ENCODE measurements around the gene LRRC2. TPM values are rescaled to one million over a fixed set of nuclear protein-coding genes. Genes with fewer than 3 reads are reported as not detected.

LRRC2 gene
- total RNA-seq, 1 donor from 2014 or later, result not detected

GRCh38 chr3:46479696-46480095 is 86.4 kb downstream of the LRRC2 start:
- H3K27ac Mint-ChIP-seq, result no peak overlapping the region
- H3K9me3 Mint-ChIP-seq (ENCODE audit: low read depth), result peaks cover 9% of the 10 kb centered on the region
- no peak for TF ChIP-seq CTCF (IDR thresholded peaks at IDR 0.05; ENCODE audit: unreplicated experiment)
- no peak for DNase-seq (ENCODE audit: low spot score, unreplicated experiment)
- peaks cover 7% of the 10 kb centered on the region for H3K4me1 Mint-ChIP-seq (ENCODE audit: low read depth)
- H3K27me3 Mint-ChIP-seq, result peaks cover 4% of the 10 kb centered on the region
- H3K36me3 Mint-ChIP-seq (ENCODE audit: insufficient read depth), result peaks cover 1% of the 10 kb centered on the region
- H3K4me3 Mint-ChIP-seq (ENCODE audit: low read depth), result no peak overlapping the region

GRCh38 chr3:46479021-46479420 is 87.1 kb downstream of the LRRC2 start:
- peaks cover 6% of the 10 kb centered on the region for H3K4me1 Mint-ChIP-seq (ENCODE audit: low read depth)
- H3K4me3 Mint-ChIP-seq (ENCODE audit: low read depth), result no peak overlapping the region
- peaks cover 3% of the 10 kb centered on the region for H3K36me3 Mint-ChIP-seq (ENCODE audit: insufficient read depth)
- DNase-seq (ENCODE audit: low spot score, unreplicated experiment), result no peak
- peaks cover 15% of the 10 kb centered on the region for H3K9me3 Mint-ChIP-seq (ENCODE audit: low read depth)
- peaks cover 4% of the 10 kb centered on the region for H3K27me3 Mint-ChIP-seq
- no peak overlapping the region for H3K27ac Mint-ChIP-seq
- TF ChIP-seq CTCF (IDR thresholded peaks at IDR 0.05; ENCODE audit: unreplicated experiment), result no peak

GRCh38 chr3:46478341-46478740 is 87.8 kb downstream of the LRRC2 start:
- H3K9me3 Mint-ChIP-seq (ENCODE audit: low read depth), result peaks cover 15% of the 10 kb centered on the region
- H3K27me3 Mint-ChIP-seq, result peaks cover 4% of the 10 kb centered on the region
- peaks cover 5% of the 10 kb centered on the region for H3K4me1 Mint-ChIP-seq (ENCODE audit: low read depth)
- H3K4me3 Mint-ChIP-seq (ENCODE audit: low read depth), result no peak overlapping the region
- peaks cover 3% of the 10 kb centered on the region for H3K36me3 Mint-ChIP-seq (ENCODE audit: insufficient read depth)
- no peak overlapping the region for H3K27ac Mint-ChIP-seq
- DNase-seq (ENCODE audit: low spot score, unreplicated experiment), result no peak
- no peak for TF ChIP-seq CTCF (IDR thresholded peaks at IDR 0.05; ENCODE audit: unreplicated experiment)

GRCh38 chr3:46477756-46478155 is 88.3 kb downstream of the LRRC2 start:
- H3K9me3 Mint-ChIP-seq (ENCODE audit: low read depth), result peaks cover 15% of the 10 kb centered on the region
- no peak for TF ChIP-seq CTCF (IDR thresholded peaks at IDR 0.05; ENCODE audit: unreplicated experiment)
- peaks cover 3% of the 10 kb centered on the region for H3K36me3 Mint-ChIP-seq (ENCODE audit: insufficient read depth)
- no peak overlapping the region for H3K4me3 Mint-ChIP-seq (ENCODE audit: low read depth)
- H3K27ac Mint-ChIP-seq, result no peak overlapping the region
- no peaks in the 10 kb centered on the region for H3K4me1 Mint-ChIP-seq (ENCODE audit: low read depth)
- peaks cover 9% of the 10 kb centered on the region for H3K27me3 Mint-ChIP-seq
- DNase-seq (ENCODE audit: low spot score, unreplicated experiment), result no peak

- Mint-ChIP-seq H3K9me3 (ENCODE audit: low read depth) (peaks cover 15% of the 10 kb centered on the region), H3K27me3 (peaks cover 9% of the 10 kb centered on the region), H3K36me3 (ENCODE audit: insufficient read depth) (peaks cover 3% of the 10 kb centered on the region), H3K4me3 (ENCODE audit: low read depth) (no peak overlapping the region), H3K4me1 (ENCODE audit: low read depth) (no peaks in the 10 kb centered on the region), H3K27ac (no peak overlapping the region)
- TF ChIP-seq CTCF (IDR thresholded peaks at IDR 0.05; ENCODE audit: unreplicated experiment), result no peak
- no peak for DNase-seq (ENCODE audit: low spot score, unreplicated experiment)
Observed at GRCh38 chr3:46477145-46477544, 89.0 kb downstream of the LRRC2 start.

Measured in progenitor cell of endocrine pancreas (in vitro differentiated cells).